ENCODE results near the gene SLC15A4.

DNA sequence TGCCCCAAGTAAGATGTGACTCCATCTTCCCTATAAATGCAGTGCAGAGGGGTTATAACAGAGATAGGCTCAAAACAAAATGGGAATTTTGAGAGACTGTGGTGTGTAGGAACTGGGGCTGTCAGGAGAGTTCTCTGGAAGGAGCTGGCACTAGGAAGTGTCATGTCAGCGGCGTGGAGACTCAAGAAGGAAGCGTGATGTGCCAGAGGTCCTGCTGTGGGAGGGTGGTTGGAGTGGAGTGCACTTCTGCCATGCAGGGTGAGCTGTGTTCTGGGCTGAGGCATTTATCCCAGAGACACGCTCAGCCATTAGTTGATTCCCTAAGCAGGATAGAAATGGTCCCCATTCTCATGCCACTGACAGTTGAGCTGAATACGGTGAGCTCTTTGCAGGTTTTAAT lies 48.5 kb upstream of the SLC15A4 start:
- TF ChIP-seq POLR2A (IDR thresholded peaks at IDR 0.05; ENCODE audit: low read length) (no peak), GATA1 (IDR thresholded peaks at IDR 0.05; ENCODE audit: low read depth, low read length) (no peak)
